ENCODE measurements around the gene MAP1LC3A.

DNA sequence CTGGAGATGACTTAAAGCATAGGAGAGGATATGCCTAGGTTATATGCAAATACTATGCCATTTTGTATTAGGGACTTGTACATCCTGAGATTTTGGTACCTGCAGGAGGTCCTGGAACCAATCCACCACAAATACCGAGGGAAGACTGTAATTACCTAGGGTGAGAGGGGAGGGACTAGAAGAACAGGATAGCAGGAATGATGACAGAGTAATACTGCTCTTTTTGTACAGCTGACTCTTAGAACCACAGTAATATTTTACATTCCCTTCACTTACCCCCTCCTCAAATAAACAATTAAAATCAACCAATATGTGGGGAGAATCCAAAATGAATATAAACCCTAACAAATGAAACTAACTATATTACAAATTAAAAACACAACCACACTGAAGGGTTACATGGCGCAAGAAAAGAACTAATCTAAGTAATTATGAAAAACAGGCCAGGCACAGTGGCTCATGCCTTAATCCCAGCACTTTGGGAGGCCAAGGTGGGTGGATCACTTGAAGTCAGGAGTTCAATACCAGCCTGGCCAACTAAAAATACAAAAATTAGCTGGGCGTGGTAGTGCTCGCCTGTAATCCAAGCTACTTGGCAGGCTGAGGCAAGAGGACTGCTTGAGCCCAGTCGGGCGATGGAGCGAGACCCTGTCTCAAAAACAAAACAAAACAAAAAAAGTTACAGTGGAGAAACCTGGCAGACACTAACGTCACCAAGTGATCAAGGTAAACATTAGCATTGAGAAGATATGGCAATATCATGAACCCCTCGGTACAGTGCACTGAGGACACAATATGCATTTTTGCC, 37.1 kb downstream of the MAP1LC3A start:
- TF ChIP-seq POLR2A (IDR thresholded peaks at IDR 0.05; ENCODE audit: low read depth, low read length) (no peak), TAF1 (IDR thresholded peaks at IDR 0.05; ENCODE audit: borderline replicate concordance, low read depth, low read length) (no peak), POLR2AphosphoS5 (IDR thresholded peaks at IDR 0.05; ENCODE audit: low read depth, low read length) (no peak)
